Measurements from ENCODE around the gene MED16. TPM values are rescaled to one million over a fixed set of nuclear protein-coding genes. Genes with fewer than 3 reads are reported as not detected.

Gene MED16
- total RNA-seq, 2 experiments from 2014 or later, result 25.8 to 30.1 TPM

DNA sequence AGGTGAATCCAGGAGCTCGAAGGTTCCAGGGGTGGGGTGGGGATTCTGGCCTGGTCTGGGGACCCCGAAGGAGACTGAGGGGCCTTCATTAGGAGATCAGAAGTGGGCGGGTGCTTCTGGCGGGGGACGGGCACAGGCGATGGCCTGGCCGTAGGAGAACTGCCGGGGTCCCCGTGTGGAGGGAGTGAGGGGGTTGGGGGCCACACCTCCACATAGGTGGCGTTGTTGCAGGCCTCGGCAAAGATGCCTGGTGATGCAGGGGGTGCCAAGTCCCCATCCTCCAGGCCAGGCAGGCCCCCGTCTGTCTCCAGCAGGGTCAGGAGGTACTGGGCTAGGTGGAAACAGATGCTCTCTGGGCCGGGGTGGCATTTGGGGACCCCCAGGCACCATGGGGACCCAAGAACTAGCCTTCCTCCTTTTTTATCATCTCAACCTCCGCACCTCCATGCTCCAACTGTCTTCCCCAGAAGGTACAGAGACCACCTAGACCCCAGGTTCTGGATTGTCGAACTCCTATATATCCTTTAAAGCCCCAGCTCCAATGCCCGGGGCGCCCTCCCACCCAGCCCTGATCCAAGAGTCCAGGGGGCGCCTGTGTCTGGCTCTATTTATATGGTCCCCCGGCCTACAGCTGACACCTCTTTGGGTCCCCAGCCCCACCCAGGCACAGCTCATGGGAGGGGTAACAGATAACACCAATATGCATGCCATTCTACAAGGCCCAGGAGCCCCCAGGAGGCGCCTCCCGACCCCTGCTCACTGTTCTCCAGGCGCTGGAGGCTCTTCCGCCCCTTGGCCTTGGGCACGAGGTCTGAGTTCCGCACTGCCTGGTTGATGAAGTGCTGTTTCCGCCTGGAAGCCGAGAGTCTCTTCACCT is 8.5 kb upstream of the MED16 start:
- Histone ChIP-seq H3K9me3 (ENCODE audit: control insufficient read depth in 1 of 2, insufficient read depth in 1 of 2, low read length in 2 of 2) (no peaks in the 10 kb centered on the region), H3K4me3 (ENCODE audit: low read length) (no peak overlapping the region), H3K27me3 (ENCODE audit: control insufficient read depth in 1 of 2, insufficient read depth in 2 of 2, low read length in 2 of 2) (no peaks in the 10 kb centered on the region), H3K36me3 (ENCODE audit: insufficient read depth, low read length) (peaks cover 55% of the 10 kb centered on the region), H3K4me1 (ENCODE audit: insufficient read depth, low read length) (peaks cover 57% of the 10 kb centered on the region), H3K27ac (ENCODE audit: low read depth in 1 of 2, low read length in 2 of 2) (peak overlapping the region in 1 of 2 donors; percentile 13)
- ATAC-seq (ENCODE audit: poor library complexity) (no peak), DNase-seq (no peak)
- ChIA-PET CTCF (interaction anchor here (1.2 kb wide), 1 partner anchor 8 kb away, joined by 3 read pairs; the partner anchor contains the start of genes MED16 and RNU6-9), POLR2A (interaction anchor here (11.1 kb wide), 1 partner anchor 6 kb away, joined by 183 read pairs; the partner anchor contains the start of genes MED16 and RNU6-9)
- Mint-ChIP-seq H3K9me3 (no peaks in the 10 kb centered on the region), H3K4me1 (ENCODE audit: low read depth) (peaks cover 34% of the 10 kb centered on the region), H3K27ac (peak overlapping the region; percentile 42), H3K4me3 (no peak overlapping the region), H3K27me3 (no peaks in the 10 kb centered on the region), H3K36me3 (ENCODE audit: low read depth) (peaks cover 59% of the 10 kb centered on the region)
- TF ChIP-seq, protein P1, sequence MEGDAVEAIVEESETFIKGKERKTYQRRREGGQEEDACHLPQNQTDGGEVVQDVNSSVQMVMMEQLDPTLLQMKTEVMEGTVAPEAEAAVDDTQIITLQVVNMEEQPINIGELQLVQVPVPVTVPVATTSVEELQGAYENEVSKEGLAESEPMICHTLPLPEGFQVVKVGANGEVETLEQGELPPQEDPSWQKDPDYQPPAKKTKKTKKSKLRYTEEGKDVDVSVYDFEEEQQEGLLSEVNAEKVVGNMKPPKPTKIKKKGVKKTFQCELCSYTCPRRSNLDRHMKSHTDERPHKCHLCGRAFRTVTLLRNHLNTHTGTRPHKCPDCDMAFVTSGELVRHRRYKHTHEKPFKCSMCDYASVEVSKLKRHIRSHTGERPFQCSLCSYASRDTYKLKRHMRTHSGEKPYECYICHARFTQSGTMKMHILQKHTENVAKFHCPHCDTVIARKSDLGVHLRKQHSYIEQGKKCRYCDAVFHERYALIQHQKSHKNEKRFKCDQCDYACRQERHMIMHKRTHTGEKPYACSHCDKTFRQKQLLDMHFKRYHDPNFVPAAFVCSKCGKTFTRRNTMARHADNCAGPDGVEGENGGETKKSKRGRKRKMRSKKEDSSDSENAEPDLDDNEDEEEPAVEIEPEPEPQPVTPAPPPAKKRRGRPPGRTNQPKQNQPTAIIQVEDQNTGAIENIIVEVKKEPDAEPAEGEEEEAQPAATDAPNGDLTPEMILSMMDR (IDR thresholded peaks at IDR 0.05), result no peak
- intact Hi-C loops (cut with DNase I, micrococcal nuclease), result no loop called here

DNA sequence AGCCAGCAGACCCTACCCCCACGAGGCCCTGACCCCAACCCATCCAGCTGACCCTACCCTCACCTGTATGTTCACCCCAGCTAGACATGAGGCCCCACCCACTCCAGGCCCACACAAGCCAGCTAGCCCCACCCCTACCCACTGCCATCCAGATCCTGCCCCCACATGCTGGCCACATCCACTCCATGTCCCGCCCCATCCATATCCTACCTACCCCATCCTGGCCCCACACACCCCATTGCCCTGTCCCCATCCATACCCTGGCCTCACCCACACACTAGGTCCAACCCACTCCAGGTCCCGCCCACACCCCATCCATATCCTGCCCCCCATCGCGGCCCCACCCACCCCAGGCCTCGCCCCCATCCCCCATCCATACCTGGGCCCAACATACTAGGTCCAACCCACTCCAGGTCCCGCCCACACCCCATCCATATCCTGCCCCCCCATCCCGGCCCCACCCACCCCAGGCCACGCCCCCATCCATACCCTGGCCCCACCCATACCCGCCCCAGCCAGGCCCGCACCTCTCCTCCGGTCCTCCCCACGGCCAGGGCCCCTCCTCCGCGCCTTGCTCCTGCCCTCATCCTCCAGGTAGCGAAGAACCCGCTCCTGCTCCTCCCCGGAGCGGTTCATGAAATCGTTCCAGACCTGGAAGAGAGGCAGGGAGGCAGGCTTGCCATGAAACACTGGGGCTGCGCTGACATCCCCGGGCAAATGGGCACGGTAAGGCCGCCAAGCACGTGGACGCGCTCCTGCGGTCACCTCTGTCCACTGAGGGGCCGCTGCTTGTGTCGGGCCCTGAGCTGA is 7.5 kb upstream of the MED16 start:
- Mint-ChIP-seq H3K27me3 (no peaks in the 10 kb centered on the region), H3K4me1 (ENCODE audit: low read depth) (peaks cover 28% of the 10 kb centered on the region), H3K4me3 (no peak overlapping the region), H3K36me3 (ENCODE audit: low read depth) (peaks cover 57% of the 10 kb centered on the region), H3K27ac (peak overlapping the region; percentile 42), H3K9me3 (no peaks in the 10 kb centered on the region)
- DNase-seq (peak in 7 of 14 experiments; percentile 38 to 72 (median 64)), ATAC-seq (ENCODE audit: poor library complexity) (peak; percentile 77)
- Histone ChIP-seq H3K36me3 (ENCODE audit: insufficient read depth, low read length) (peaks cover 59% of the 10 kb centered on the region), H3K27ac (ENCODE audit: low read depth in 1 of 2, low read length in 2 of 2) (no peak overlapping the region), H3K4me1 (ENCODE audit: insufficient read depth, low read length) (peaks cover 49% of the 10 kb centered on the region), H3K4me3 (ENCODE audit: low read length) (no peak overlapping the region), H3K27me3 (ENCODE audit: control insufficient read depth in 1 of 2, insufficient read depth in 2 of 2, low read length in 2 of 2) (no peaks in the 10 kb centered on the region), H3K9me3 (ENCODE audit: control insufficient read depth in 1 of 2, insufficient read depth in 1 of 2, low read length in 2 of 2) (no peaks in the 10 kb centered on the region)
- TF ChIP-seq, protein P1 (IDR thresholded peaks at IDR 0.05), result no peak
- ChIA-PET CTCF (no interaction called here), POLR2A (interaction anchor here (11.1 kb wide), 1 partner anchor 5 kb away, joined by 183 read pairs; the partner anchor contains the start of genes MED16 and RNU6-9)
- intact Hi-C loops (cut with DNase I, micrococcal nuclease), result no loop called here

DNA sequence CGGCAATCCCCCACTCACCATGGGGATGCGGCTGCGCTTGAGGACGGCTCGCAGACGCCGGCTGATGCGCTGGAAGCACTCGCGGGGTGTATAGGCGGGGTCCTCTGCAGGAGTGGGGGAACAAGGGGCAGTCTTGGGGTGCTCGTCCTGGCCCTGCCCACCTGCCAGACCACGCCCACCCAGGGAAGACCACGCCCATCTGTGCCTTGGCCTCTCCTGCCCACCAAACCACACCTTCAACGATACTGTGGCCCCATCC is 7.0 kb upstream of the MED16 start:
- intact Hi-C loops (cut with DNase I, micrococcal nuclease), result no loop called here
- ATAC-seq (ENCODE audit: poor library complexity), result peak; percentile 12
- H3K4me1 ChIP-seq (ENCODE audit: insufficient read depth, low read length), result peaks cover 44% of the 10 kb centered on the region
- H3K4me3 Mint-ChIP-seq, result no peak overlapping the region
- no peak for DNase-seq
- H3K9me3 ChIP-seq (ENCODE audit: control insufficient read depth in 1 of 2, insufficient read depth in 1 of 2, low read length in 2 of 2), result no peaks in the 10 kb centered on the region
- POLR2A ChIA-PET, result no interaction called here
- CTCF ChIA-PET, result no interaction called here
- TF ChIP-seq, protein P1 (IDR thresholded peaks at IDR 0.05), result no peak
- peak overlapping the region in 1 of 2 donors; percentile 21 for H3K27ac ChIP-seq (ENCODE audit: low read depth in 1 of 2, low read length in 2 of 2)
- H3K36me3 Mint-ChIP-seq (ENCODE audit: low read depth), result peaks cover 61% of the 10 kb centered on the region
- no peaks in the 10 kb centered on the region for H3K27me3 Mint-ChIP-seq
- no peaks in the 10 kb centered on the region for H3K27me3 ChIP-seq (ENCODE audit: control insufficient read depth in 1 of 2, insufficient read depth in 2 of 2, low read length in 2 of 2)
- H3K4me3 ChIP-seq (ENCODE audit: low read length), result no peak overlapping the region
- H3K4me1 Mint-ChIP-seq (ENCODE audit: low read depth), result peaks cover 31% of the 10 kb centered on the region
- peak overlapping the region; percentile 42 for H3K27ac Mint-ChIP-seq
- H3K36me3 ChIP-seq (ENCODE audit: insufficient read depth, low read length), result peaks cover 59% of the 10 kb centered on the region
- H3K9me3 Mint-ChIP-seq, result no peaks in the 10 kb centered on the region

All from CD4-positive, alpha-beta T cell (primary cell).